LNCaP clone FGC (cell line): Measurements from ENCODE around the gene LRRC4B.
"Not testable (repeated sequence)": the region's sequence is repeated elsewhere in the genome, so short reads cannot be mapped to it uniquely, and the experiment has no call there.

Experiments used
- DNase-seq: peaks from one replicate; pipeline ENCODE4 v3.0.0-alpha.2; 2011; ENCODE audit warnings: low read depth
- H3K4me3 ChIP-seq: 2 replicates; pipeline ENCODE4 v1.5.1; 2011; ENCODE audit warnings: mild to moderate bottlenecking, low read depth, low read length, control low read depth
- TF ChIP-seq, protein P1 (sequence below): IDR thresholded peaks from 2 replicates; pipeline ENCODE4 v1.5.1; 2012; ENCODE audit warnings: mild to moderate bottlenecking; ENCODE audit not compliant: control insufficient read depth, insufficient read depth; ENCODE audit errors: extremely low read depth

The LRRC4B gene

DNA sequence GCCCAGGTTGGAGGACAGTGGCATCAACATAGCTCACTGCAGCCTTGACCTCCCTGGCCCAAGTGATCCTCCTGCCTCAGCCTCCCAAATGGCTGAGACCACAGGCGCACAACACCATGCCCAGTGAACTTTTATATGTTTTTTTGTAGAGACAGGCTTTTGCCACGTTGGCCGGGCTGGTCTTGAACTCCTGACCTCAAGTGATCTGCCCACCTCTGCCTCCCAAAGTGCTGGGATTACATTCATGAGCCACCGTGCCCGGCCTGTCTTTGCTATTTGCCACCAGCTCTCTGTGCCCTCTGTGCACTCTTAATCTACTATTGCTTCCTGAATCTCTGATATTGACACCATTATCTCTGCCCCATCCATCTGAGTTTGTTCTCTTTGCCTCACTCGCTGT is 34.3 kb upstream of the LRRC4B start:
- H3K4me3 ChIP-seq, result no peak overlapping the region
- DNase-seq, result no peak
- TF ChIP-seq, protein P1, sequence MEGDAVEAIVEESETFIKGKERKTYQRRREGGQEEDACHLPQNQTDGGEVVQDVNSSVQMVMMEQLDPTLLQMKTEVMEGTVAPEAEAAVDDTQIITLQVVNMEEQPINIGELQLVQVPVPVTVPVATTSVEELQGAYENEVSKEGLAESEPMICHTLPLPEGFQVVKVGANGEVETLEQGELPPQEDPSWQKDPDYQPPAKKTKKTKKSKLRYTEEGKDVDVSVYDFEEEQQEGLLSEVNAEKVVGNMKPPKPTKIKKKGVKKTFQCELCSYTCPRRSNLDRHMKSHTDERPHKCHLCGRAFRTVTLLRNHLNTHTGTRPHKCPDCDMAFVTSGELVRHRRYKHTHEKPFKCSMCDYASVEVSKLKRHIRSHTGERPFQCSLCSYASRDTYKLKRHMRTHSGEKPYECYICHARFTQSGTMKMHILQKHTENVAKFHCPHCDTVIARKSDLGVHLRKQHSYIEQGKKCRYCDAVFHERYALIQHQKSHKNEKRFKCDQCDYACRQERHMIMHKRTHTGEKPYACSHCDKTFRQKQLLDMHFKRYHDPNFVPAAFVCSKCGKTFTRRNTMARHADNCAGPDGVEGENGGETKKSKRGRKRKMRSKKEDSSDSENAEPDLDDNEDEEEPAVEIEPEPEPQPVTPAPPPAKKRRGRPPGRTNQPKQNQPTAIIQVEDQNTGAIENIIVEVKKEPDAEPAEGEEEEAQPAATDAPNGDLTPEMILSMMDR, result no peak

DNA sequence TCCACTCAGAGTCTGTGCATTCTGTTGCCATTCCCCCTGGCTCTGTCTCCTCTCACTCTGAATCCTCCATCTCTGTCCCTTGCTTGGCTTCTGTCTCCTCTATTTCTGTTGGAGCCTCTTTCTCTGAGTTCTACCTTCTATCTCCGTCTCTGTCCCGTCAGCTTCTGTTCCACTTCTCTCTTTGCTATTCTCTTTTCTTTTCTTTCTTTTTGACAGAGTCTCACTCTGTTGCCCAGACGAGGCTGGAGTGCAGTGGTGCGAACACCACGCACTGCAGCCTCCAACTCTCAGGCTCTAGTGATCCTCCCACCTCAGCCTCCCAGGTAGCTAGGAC is 33.8 kb upstream of the LRRC4B start:
- no peak for DNase-seq
- no peak overlapping the region for H3K4me3 ChIP-seq
- TF ChIP-seq, protein P1, result no peak

DNA sequence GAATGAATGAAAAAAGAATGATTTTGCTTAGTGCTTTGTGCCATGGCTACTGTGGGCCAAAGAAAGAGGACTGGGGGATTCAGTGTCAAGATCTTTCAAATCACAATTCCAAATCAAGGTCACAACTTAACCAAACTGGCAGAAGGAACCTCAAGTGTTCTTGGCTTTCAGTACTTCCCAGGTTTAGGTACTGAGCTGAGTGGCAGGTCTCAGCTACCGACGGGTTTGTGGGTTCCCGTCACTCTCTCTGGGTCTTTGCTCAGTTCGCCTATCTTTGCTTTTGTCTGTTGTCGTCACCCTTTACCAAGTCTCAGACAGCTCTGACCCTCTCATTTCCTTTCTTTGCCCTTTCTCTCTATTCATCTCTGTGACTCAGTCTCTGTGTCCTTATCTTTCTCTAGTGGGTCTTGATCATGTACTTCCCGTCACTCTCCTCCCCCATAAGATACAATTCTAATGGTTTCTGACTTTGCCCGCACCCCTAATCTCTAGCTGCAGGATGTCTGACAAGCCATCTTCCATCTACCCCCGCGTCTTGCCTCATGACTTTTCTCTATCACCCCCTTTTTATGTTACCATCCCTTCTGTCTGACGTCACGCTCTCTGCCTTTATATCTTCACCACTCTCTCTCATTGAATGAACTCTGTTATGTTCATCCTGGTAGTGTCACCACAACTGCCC is 33.3 kb upstream of the LRRC4B start:
- DNase-seq, result no peak
- TF ChIP-seq, protein P1, result no peak
- H3K4me3 ChIP-seq, result no peak overlapping the region

DNA sequence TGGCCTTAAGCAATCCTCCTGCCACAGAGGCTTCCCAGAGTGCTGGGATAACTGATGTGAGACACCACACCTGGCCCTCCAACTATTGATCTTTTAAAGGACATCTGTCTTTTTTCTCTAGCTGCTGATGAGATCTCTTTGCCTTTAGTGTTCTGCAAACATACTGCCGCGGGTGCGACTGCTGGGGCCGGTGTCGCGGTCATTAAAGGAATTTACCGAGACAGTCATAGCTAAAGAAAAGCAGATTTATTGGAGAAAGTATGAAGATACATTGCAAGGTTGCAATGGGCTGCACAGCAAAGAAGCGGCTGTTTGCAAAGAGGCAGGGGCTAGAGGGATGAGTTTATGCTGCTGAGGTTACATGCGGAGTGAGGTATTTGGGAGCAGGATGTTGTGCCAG is 31.2 kb upstream of the LRRC4B start:
- no peak for DNase-seq
- no peak overlapping the region for H3K4me3 ChIP-seq
- TF ChIP-seq, protein P1, result no peak

DNA sequence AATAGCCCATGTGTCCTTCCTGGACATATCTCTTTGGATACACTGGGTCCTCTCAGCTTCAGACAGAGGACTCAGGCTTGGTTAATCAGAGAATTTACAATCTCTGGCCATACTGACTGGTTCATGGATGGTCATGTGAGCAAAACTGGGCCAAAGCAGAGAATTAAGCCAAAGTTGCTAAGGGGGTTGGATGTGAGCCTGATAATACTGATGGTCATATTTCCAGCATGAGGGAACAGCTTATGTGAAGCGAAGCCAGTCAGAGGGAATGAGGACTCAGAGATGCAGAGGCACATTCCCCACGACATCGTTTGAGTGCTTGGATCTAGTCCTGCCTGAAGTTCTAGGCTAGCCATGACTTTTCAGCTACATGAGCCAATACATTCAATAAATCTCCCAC is 22.0 kb upstream of the LRRC4B start:
- DNase-seq, result no peak
- no peak overlapping the region for H3K4me3 ChIP-seq
- TF ChIP-seq, protein P1, result no peak

DNA sequence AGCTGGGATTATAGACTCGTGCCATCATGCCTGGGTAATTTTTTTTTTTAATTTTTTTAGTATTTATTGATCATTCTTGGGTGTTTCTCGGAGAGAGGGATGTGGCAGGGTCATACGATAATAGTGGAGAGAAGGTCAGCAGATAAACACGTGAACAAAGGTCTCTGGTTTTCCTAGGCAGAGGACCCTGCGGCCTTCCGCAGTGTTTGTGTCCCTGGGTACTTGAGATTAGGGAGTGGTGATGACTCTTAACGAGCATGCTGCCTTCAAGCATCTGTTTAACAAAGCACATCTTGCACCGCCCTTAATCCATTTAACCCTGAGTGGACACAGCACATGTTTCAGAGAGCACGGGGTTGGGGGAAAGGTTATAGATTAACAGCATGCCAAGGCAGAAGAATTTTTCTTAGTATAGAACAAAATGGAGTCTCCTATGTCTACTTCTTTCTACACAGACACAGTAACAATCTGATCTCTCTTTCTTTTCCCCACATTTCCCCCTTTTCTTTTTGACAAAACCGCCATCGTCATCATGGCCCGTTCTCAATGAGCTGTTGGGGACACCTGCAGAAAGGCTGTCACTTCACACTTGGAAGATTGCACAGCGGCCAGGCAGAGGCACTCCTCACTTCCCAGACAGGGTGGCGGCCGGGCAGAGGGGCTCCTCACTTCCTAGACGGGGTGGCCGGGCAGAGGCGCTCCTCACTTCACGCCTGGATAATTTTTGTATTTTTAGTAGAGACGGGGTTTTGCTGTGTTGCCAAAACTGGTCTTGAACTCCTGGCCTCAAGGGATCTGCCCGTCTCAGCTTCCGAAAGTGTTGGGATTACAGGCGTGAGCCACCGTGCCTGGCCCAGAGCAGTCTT is 13.8 kb upstream of the LRRC4B start:
- H3K4me3 ChIP-seq, DNase-seq: not testable (repeated sequence)

DNA sequence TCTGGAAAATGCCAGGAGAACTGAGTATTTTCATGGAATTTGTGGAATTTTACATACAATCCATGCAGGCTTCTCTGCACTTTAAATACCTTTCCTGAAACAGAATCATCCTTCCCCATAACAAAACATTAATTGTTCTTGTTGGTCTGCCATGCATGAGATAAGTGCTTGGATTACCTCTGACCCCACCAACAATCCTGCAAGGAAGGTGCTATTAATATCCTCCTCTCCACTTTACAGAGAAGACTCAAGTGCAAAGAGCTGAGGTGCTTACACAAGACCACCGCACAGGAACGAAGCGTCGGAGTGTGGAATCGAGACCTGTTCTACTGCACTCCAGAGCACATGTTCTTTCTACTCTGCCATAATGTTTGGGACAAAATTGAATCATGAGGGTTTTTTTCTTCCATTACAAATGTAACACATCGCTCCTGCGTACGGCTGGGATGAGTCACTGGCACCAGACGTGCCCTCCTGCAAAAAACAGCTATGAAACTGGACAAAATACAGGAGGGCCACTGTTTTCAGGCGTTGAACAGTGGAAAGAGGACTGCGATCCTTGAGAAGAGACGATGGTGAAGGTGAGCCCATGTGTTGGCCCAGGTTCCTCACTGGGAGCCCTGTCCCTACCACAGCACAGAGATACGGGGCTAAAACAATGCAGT is 12.9 kb upstream of the LRRC4B start:
- no peak for DNase-seq
- no peak overlapping the region for H3K4me3 ChIP-seq
- TF ChIP-seq, protein P1, result no peak
